HL-60 (cell line): ENCODE results near the gene RNASE7.

Source experiments
- GABPA ChIP-seq: IDR thresholded peaks from 2 replicates; pipeline ENCODE4 v1.6.1; 2012; ENCODE audit warnings: low read depth
- TF ChIP-seq, protein P1 (sequence below): IDR thresholded peaks from one replicate; pipeline ENCODE4 v1.5.1; 2011; ENCODE audit warnings: low read length, control low read depth, inconsistent platforms; ENCODE audit not compliant: insufficient read depth
- TF ChIP-seq, protein P2 (sequence below): IDR thresholded peaks from 2 replicates; pipeline ENCODE4 v1.6.1; 2012; ENCODE audit warnings: low read depth; ENCODE audit not compliant: insufficient replicate concordance

DNA sequence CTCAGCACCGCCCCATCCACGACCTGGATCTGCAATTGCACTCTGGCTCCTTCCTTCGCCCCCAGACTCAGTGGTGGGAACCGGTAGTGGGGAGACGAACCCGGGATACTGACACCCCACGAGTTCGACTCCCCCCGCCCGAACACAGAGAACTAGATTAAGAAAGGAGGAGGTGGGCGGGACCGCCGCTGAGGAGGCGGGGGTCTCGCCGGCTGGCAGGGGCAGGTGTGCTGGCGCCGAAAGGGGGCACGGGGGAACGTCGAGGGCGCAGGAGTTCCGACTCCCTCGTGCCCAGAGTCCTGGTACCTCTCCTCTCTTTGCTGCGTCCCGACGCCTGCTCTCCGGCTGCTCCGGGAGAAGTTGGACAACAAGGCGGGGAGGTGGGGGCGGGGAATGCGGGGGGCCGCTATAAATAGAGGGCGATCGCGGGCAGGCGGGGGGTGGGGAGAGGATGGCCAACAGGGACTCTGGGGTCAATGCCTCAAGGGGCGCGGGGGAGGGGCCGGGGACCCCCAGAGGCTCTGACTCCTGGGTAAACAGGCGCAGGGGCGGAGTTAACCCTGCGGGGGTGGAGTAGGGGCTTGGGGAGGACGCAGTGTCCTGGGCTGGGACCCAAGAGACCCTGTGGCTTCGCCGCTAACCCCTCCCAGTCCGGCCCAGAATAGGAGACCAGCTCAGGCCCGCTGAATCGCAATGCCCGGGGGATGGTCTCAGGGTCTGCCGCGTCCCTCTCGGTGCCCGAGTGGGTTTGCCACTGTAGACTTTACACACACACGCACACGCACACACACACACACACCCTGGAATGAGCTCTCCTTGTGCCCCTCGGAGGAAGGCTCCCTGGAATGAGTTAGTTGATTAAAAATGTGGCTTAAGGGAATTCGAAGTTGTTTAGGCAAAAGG, 16.5 kb upstream of the RNASE7 start:
- TF ChIP-seq, protein P1, sequence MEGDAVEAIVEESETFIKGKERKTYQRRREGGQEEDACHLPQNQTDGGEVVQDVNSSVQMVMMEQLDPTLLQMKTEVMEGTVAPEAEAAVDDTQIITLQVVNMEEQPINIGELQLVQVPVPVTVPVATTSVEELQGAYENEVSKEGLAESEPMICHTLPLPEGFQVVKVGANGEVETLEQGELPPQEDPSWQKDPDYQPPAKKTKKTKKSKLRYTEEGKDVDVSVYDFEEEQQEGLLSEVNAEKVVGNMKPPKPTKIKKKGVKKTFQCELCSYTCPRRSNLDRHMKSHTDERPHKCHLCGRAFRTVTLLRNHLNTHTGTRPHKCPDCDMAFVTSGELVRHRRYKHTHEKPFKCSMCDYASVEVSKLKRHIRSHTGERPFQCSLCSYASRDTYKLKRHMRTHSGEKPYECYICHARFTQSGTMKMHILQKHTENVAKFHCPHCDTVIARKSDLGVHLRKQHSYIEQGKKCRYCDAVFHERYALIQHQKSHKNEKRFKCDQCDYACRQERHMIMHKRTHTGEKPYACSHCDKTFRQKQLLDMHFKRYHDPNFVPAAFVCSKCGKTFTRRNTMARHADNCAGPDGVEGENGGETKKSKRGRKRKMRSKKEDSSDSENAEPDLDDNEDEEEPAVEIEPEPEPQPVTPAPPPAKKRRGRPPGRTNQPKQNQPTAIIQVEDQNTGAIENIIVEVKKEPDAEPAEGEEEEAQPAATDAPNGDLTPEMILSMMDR: no peak
- TF ChIP-seq, protein P2, sequence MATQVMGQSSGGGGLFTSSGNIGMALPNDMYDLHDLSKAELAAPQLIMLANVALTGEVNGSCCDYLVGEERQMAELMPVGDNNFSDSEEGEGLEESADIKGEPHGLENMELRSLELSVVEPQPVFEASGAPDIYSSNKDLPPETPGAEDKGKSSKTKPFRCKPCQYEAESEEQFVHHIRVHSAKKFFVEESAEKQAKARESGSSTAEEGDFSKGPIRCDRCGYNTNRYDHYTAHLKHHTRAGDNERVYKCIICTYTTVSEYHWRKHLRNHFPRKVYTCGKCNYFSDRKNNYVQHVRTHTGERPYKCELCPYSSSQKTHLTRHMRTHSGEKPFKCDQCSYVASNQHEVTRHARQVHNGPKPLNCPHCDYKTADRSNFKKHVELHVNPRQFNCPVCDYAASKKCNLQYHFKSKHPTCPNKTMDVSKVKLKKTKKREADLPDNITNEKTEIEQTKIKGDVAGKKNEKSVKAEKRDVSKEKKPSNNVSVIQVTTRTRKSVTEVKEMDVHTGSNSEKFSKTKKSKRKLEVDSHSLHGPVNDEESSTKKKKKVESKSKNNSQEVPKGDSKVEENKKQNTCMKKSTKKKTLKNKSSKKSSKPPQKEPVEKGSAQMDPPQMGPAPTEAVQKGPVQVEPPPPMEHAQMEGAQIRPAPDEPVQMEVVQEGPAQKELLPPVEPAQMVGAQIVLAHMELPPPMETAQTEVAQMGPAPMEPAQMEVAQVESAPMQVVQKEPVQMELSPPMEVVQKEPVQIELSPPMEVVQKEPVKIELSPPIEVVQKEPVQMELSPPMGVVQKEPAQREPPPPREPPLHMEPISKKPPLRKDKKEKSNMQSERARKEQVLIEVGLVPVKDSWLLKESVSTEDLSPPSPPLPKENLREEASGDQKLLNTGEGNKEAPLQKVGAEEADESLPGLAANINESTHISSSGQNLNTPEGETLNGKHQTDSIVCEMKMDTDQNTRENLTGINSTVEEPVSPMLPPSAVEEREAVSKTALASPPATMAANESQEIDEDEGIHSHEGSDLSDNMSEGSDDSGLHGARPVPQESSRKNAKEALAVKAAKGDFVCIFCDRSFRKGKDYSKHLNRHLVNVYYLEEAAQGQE: no peak
- no peak for TF ChIP-seq GABPA
